Measurements from ENCODE around the gene SYT9.
"Not testable (repeated sequence)": the region's sequence is repeated elsewhere in the genome, so short reads cannot be mapped to it uniquely, and the experiment has no call there.

The SYT9 gene

GRCh38 chr11:7278314-7278917, 26.7 kb downstream of the SYT9 start:
- DNase-seq: peak; percentile 24 to 39 (median 25)

GRCh38 chr11:7279676-7280075, 28.0 kb downstream of the SYT9 start:
- no peak for DNase-seq

DNA sequence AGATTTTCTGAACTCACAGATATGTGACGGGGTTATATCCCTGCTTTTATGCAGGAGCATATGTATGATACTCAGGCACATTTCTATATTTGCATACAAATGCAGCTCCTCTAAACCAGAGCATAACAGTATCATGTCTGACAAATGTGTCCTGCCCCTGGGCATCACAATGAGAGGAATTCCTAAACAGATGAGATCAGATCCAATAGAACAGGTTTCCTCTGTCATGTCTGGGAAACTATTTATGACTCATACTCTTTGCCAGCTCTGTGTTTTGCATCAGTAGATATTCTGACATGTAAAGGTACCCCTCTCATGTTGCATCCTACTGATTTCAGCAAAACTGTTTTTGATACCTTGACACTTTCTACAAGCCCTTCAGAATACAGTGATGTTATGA, 29.4 kb downstream of the SYT9 start:
- no peak for DNase-seq

- no peak for DNase-seq
These were observed 30.1 kb downstream of the SYT9 start for GRCh38 chr11:7281809-7282208.

GRCh38 chr11:7286178-7286577, 34.5 kb downstream of the SYT9 start:
- no peak for DNase-seq

- DNase-seq: no peak
These were observed 39.6 kb downstream of the SYT9 start for GRCh38 chr11:7291100-7291829.

GRCh38 chr11:7292922-7293321, 41.2 kb downstream of the SYT9 start:
- DNase-seq: no peak

- no peak for DNase-seq
These were observed 47.7 kb downstream of the SYT9 start for GRCh38 chr11:7299393-7299792.

- DNase-seq: no peak
These were observed 48.6 kb downstream of the SYT9 start for GRCh38 chr11:7300281-7300680.

DNA sequence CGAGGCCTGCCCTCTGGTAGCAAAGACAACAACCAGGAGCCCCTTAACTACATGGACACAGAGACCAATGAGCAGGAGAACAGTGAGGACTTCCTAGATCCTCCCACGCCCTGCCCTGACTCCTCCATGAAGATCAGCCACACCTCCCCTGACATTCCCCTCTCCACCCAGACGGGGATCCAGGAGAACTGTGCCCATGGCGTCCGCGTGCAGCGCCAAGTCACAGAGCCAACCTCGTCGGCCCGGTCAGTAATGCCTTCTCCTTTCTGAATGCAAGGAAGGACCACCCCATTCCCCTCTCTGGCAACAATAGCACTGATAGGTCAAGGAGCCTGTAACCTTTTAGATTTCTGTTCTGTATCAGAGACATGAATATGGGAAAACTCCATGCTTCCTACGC, 51.4 kb downstream of the SYT9 start:
- DNase-seq: no peak

- DNase-seq: peak in 1 of 3 donors; percentile 10
These were observed 55.2 kb downstream of the SYT9 start for GRCh38 chr11:7306900-7307299.

GRCh38 chr11:7307836-7308235, 56.1 kb downstream of the SYT9 start:
- peak; percentile 25 to 57 (median 29) for DNase-seq

DNA sequence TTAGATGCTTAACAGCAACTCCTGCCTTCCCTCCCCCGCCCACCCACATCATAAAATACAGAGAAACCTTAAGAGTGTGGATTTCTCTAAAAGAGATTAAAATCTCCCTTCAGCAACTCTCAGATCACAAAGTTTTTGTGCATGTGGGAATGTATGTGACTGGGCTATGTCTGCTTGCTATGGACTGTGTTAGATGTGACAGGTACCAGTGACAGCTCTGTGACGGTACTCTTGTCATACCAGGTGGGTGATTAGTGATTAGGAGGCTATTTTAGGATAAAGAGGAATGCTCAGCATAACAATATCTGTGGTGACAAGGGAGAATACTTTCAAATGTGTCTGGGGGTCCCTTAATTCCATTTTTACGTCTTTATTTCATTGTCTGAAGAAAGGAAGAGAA, 60.2 kb downstream of the SYT9 start:
- no peak for DNase-seq

DNA sequence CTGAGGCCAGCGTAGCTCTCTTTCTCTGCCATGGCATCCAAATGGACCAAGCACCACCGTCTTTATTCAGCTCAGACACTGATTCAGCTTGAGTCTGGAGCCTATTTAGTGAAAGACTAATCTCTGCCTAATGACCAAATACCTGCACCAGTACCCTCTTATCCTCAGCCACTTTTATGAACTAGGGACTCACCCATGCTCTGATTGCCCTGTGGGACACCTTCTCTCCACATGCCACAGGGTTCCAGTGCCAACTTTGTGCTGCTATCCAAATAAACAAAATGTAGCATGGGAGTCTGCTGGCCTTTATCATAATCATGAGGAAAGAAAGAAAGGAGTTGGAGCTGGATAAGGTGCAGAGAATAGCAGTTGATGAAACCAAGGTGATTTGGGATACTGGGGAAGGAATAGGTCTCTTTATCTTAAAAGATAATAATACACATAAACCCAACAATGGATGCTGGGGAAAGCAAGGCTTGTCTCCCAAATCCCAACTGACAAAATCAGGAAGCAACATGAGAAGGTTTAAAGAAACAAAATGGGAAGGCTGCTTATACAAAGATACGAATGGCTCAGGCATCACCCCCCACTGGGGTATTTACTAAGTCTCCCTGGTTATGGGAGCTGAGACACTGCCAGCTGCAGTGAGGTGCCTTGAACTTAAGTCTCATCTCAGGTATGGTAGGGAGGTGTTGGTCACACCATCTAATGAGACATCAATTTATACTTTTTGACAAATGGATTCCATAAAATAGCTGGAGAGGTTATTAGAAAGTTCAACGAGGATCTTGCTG, 63.3 kb downstream of the SYT9 start:
- no peak for DNase-seq

- DNase-seq: no peak
These were observed 67.8 kb downstream of the SYT9 start for GRCh38 chr11:7319501-7319900.

GRCh38 chr11:7320306-7320705, 68.6 kb downstream of the SYT9 start:
- DNase-seq: no peak

- DNase-seq: no peak
These were observed 70.1 kb downstream of the SYT9 start for GRCh38 chr11:7321473-7322450.

DNA sequence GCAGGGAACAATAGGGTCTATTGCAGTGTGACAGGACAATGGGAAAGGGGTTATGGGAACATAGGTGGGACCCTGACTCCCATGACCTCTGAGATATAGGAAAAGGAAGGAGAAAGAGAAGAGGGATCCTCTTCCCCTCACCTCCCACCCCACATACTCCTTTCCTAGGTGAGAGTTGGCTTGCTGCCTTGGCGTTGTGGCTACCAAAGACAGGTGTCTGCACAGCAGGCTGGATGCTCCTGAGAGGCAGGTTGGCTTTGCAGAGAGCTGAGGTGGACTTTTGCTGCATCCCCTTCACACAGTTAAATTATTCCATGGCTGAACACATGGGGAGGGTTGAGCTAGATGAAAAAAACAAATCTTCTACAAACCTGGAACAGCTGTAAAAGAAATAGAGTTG, 80.7 kb downstream of the SYT9 start:
- no peak for DNase-seq

GRCh38 chr11:7332962-7333361, 81.3 kb downstream of the SYT9 start:
- no peak for DNase-seq

DNA sequence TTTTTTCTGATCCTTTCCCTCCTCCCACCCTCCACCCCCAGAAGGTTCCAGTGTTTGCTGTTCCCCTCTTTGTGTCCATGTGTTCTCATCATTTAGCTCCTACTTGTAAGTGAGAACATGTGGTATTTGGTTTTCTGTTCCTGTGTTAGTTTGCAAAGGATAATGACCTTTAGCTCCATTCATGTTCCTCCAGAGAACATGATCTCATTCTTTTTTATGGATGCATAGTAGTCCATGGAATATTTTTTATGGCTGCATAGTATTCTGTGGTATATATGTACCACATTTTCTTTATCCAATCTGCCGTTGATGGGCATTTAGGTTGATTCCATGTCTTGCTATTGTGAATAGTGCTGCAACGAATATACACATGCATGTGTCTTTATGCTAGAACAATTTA, 83.7 kb downstream of the SYT9 start:
- not testable (repeated sequence) for DNase-seq

DNA sequence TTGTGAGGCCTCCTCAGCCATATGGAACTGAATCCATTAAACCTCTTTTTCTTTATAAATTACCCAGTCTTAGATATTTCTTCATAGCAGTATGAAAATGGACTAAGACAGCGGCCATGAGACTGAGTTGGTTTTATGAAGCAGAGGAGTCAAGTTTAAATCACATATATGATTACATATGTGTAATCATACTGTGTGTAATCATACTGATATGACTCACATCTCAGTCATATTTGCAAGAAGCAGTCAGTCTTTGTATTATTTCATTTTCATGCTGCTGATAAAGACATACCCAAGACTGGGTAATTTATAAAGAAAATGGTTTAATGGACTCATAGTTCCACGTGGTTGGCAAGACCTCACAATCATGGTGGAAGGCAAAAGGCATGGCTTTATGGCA, 89.8 kb downstream of the SYT9 start:
- DNase-seq: peak in 1 of 3 donors; percentile 4

DNA sequence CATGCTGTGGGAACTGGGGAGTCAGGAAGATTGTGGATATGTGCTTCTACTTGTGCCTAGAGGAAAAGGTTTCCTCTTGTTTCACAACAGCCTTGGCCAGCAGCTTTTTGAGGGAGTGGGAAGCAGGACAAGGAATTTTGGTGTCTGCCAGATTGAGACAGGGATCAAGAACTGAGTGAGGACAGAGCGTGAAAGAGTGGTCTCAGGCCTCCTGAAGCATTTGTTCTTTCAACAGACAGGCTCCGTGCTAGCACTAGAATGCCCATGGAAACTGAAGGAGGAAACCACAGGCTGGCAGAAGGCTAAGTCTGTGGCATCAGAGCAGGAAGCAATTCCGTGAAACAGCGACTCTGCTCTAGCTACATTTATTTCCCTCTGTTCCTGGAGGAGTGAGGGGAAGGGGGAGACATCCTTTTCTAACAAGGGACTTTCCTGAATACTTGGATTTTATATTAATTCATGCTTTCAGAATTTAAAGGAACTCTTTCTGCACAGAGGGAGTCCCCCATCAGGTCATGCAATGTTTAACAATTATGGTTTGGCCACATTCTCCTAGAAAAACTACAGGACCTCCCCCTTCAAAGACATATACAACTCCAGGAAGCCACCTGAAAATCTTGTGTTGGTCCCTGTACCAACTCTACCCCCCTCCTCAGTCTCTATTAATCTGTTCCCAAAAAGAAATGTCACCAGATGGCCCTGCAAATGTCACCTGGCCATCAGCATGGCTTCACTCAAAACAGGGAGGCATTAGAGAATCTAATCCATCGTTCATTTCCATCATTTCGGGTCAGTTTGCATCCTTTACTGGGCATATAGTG, 96.1 kb downstream of the SYT9 start:
- no peak for DNase-seq
